NCI-H526 treated with DMSO at 0.1 percent for 48 hours (cell line): ENCODE measurements around the gene WDR17.
A peak's percentile ranks its signal among the peaks of the same experiment; 100 is the strongest.

Experiments used
- DNase-seq: peaks from one replicate; lab custom pipeline; 2025; lab: John Stamatoyannopoulos, UW

The WDR17 gene

DNA sequence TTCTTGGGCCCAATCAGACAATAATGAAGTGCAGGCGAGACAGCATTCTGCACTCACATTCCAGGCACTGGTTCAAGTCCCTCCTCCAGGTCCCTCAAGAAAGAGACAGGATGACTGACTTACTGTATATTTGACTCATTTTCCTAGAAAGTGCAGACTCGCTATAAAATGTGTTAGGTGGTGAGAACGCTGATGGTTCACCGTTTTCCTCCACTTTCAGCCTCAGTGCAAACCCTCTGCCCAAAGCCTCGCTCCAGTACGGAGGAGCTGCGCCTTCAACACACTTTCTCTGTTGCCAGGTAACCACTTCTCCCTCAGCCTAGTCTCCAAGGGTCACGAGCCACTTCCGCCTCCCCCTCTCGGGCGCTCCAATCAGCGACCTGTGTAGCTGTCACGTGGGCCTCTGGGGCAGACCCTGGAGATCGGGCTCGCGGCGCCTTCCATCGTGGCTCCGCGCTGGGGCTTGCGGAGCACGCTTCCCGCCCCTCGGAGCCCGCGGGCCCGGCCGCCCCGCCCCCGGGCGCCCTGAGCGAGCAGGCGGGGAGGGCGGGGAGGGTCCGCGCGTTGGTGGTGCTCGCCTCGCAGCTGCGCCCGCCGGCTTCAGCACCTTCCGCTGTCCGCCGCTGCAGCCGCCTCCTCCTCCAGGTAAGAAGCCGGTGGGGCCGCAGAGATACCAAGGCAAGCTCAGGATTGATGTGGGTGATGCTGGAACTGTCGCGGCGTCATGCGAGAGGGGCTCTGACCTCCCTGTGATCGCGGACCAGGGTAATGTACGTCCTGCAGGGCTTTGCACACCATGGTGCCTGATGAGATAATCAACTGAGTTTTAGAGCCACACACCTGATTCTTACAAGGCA lies at the start of gene WDR17:
TSS of gene WDR17 (plus strand) at position 407 of the 857 bp plus-strand sequence. CDS start 45,740 bp downstream, outside the sequence.
- DNase-seq = peak; percentile 86

DNA sequence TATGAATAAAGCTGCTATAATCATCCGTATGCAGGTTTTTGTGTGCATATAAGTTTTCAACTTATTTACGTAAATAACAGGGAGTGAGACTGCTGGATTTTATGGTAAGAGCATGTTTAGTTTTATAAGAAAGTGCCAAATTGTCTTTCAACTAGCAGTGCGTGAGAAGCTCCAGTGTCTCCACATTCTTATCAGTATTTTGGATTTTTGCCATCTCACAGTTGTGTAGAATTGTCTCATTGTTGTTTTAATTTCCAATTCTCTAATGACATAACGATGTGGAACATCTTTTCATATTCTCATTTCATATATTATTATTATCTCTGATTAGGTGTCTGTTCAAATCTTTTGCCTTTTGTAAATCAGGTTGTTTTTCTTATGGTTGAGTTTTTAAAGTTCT lies 49.0 kb upstream of the WDR17 start:
- DNase-seq = no peak

DNA sequence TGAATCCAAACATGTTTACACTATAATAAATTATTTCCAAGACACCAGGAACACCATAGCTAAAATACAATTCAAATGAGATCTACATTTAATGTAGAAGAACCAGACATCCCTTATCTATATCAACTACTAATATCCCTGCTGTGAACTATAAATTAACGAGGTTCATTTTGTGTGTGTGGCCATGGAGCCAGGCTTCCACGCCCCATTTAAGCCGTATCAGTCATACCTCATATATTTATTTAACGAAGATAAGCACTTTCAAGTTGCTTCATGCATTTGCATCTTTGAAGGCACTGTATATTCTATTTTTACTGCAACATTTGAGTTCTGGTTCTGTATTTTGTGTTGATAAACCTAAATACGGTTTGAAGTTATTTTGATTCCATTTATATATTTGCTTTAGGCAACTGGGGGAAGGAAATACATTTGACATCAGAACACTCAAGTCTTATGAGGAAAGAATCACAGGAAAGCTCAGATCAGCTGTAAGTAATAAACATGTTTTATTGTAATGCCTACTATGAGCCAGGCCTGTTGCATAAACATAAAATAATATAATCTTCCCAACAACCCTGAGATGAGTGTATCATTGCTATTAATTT lies 45.1 kb upstream of the WDR17 start:
- DNase-seq = no peak

GRCh38 chr4:176030391-176030790 lies 35.2 kb upstream of the WDR17 start:
- no peak for DNase-seq

- DNase-seq = no peak
Observed at GRCh38 chr4:176031922-176032321, 33.7 kb upstream of the WDR17 start.

GRCh38 chr4:176032454-176032853 lies 33.2 kb upstream of the WDR17 start:
- DNase-seq = no peak

DNA sequence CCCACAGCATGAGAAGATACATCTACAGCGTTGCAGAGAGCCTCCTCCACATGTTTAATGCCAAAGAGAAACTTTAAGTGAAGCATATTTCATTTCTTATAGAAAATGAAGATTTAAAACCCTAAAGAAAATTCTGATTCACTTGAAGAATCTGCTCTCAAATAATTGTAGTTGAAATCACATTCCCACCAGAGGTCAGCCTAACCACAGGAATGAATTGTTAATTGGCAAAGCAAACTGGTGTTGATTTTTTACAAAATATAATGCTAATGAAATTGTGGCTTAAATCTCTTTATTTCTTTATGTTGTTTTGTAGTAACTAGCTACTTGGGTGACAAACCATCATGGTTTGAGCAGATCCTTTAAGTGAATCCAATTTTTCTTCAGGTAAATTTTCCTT lies 31.1 kb upstream of the WDR17 start:
- DNase-seq = no peak

GRCh38 chr4:176034936-176035335 lies 30.7 kb upstream of the WDR17 start:
- DNase-seq = no peak

GRCh38 chr4:176036585-176037205 lies 28.9 kb upstream of the WDR17 start:
- no peak for DNase-seq

- DNase-seq = no peak
Observed at GRCh38 chr4:176038789-176039188, 26.9 kb upstream of the WDR17 start.

- DNase-seq = no peak
Observed at GRCh38 chr4:176042195-176042594, 23.4 kb upstream of the WDR17 start.

DNA sequence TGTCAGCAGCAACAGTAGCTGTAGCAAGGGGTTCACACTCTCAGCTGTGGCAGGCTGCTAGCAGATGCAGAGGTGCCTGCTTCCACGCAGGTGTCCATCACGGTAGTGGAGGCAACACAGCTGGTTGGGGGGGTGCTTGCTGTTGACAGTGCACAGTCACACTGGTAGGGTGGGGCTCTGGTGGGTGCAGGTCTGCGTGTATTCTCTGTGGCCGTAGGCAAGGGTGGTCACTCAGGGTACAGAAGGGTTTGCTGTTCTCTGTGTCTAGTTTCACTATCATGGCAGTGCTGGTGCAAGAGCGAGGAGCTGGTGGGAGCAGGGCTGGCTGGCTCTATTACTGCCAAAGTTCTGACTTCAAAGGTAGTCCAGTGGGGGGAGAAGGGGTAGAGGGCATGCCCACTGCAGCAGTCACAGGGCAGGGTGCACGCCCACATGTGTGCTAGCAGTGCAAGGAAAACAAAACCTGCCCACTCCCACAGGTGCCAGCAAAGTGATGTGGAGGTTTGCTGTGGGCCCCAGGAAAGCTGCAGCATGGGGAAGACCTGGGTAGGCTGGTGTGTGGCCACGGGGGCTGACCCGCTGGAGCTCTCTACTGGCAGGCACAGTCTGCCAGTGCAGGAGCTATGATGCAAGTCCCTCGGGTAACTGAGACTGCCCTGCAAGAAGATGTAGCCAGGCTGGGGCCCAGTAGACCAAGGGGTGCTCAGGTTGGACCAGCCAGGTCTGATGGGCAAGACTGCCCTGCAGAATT lies 21.6 kb upstream of the WDR17 start:
- no peak for DNase-seq

DNA sequence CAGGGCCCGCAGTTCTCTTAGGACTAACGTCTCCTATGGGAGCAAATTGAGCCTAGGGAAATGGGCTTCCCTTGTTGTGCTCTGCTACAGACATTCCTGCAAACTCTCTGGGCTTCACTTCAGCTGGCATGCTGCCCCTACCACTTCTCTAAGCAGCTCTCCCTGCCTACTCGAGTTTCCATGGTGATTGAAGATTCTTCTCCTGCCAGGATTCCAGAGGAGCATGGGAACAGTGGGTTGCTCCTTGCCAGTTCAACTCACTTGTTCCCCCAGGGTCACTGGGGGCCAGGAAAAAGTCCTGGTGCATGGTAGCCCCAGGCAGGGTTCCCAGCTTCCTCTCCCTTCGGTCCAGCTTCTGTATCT lies 21.1 kb upstream of the WDR17 start:
- no peak for DNase-seq

GRCh38 chr4:176048631-176049030 lies 17.0 kb upstream of the WDR17 start:
- no peak for DNase-seq

DNA sequence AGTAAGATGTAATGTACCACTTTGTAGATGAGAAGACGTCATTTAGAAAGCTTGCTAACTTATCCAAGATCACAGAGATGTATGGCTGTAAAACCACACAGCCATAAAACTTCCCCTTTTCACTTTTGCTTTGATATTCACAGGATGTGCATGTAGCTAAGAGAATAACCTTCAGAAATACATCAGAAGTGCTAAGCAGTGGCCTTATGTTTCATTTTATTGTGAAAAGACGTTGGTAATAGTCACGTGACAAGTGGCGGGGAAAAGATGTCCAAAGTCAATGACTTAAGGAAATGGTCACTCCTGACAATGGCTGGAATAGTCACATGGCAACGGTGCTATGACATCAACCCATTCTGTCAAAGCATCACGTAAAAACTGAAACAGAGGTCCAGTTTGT lies 12.9 kb upstream of the WDR17 start:
- no peak for DNase-seq

DNA sequence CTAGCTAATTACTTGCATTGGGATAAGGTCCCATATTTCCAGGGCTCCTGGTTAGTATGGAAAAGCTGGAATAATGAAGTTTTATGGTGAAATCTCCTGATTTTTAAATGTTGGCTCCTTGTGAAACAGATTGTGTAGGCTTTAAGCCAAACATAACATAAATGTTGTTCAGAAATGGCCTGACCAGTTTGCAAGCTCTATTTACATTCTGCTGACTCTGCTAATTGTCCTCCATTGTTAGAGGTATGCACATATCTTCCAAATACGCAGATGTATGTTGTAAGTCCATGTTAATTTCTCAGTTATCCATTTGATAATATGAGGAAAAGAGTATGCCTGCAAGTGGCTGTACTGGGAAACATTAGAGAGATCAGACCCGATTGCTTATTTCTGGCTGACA lies 11.9 kb upstream of the WDR17 start:
- DNase-seq = no peak

DNA sequence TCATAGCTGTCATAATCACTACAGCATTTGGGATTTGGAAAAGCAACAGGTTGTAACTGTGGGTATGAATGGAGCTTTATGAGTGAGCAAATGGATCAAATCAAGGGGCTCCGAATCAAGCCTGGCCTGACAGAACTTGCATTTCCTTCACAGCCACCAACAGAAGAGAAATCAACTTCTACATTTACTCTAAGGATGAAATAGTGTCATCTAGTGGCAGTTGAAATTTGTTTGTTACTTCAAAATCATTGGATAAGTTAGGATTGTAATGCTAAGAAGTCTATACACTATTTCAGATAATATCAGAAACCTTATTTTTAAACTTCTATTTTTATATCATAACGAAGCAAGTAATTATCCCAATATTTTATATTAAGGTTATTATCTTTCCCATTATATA lies 10.7 kb upstream of the WDR17 start:
- DNase-seq = no peak

- no peak for DNase-seq
Observed at GRCh38 chr4:176063718-176064117, 1.9 kb upstream of the WDR17 start.

DNA sequence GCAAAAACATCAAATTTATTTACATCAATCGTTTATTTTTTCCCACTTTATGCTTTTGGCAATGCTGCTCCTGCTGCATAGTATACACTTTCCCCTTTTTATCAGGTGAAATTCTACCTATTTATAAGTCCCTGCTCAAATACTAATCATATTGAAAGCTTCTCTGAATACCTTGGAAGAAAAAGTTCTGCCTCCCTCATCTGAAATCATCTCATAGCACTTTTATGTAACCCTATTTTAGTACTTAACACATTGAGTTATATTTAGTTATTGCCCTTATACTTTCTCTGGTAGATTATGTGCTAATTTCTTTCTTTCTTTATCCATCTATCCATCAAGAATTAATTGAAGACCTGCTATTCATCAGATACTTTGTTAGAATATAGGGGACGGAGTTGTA lies 1.1 kb upstream of the WDR17 start:
- no peak for DNase-seq

GRCh38 chr4:176066757-176067156 lies 1.1 kb downstream of the WDR17 start:
- DNase-seq = peak; percentile 5

DNA sequence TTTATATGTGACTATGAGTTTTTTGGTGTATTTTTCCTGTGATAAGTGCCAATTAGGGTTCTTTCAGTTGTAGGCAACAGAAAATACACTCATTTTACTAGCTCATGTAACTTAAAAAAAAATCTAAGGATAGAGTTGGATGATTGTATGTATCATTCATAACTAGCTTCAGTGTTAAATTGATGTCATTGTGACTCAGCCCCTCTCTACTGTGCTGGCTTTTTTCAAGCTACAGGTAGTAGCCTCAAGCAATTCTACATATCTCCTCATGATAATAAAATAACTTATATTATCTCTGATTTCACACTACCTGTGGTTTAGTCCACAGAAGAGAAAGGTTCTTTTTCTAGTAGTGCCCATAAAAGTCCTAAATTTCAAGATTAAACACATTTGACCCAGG lies 11.9 kb downstream of the WDR17 start:
- no peak for DNase-seq

- no peak for DNase-seq
Observed at GRCh38 chr4:176084769-176085168, 19.1 kb downstream of the WDR17 start.

GRCh38 chr4:176090115-176090514 lies 24.5 kb downstream of the WDR17 start:
- DNase-seq = no peak
